ENCODE measurements around the gene ANAPC10.

The ANAPC10 gene

DNA sequence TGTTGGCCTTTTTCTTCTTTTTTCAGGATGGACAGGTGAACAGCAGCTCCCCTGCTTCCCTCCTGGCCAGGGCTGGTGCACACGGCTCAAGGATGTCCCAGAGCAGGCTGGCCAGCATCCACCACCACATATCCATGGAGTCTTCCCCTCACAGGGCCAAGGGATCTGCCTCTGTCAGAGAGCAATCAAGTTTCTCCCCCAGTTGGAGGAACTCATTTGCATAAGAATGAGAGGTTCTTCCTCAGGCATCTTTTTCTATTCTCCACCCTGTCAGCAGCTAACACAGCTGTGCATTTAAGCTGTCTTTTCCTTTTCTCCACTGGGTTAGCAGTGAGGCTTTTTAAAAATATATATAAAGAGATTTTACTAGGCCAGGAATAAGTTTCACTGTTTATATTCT, 143.8 kb downstream of the ANAPC10 start:
- Histone ChIP-seq H3K4me1 (ENCODE audit: insufficient read depth, low read length) (no peaks in the 10 kb centered on the region), H3K9me3 (ENCODE audit: control insufficient read depth, insufficient read depth, low read length) (peaks cover 10% of the 10 kb centered on the region), H3K36me3 (ENCODE audit: insufficient read depth, low read length) (0 out of 2 replicates have a peak, but pooled peaks cover 2% of the 10 kb centered on the region), H3K9ac (ENCODE audit: low read depth, low read length) (no peak overlapping the region)

DNA sequence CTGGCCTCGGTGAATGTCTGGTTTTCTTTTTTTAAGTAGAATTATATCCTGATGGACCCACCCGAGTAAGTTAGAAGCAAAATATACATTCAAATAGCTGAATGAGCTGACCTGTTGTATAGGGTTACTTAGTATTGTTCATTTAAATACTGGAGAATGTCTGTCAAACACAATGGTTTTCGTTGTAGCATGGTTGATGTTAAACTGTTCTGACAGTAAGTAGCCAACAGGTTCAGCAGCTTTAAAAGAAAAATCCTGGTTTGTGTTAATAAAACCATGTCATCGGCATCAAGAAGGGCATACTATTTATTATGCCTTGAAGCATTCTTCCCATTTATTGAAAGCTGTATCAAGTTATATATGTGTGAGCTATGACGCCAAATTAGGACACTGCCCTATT, 149.6 kb downstream of the ANAPC10 start:
- H3K4me1 ChIP-seq (ENCODE audit: insufficient read depth, low read length): no peaks in the 10 kb centered on the region
- no peaks in the 10 kb centered on the region for H3K36me3 ChIP-seq (ENCODE audit: insufficient read depth, low read length)
- no peak overlapping the region for H3K9ac ChIP-seq (ENCODE audit: low read depth, low read length)
- H3K9me3 ChIP-seq (ENCODE audit: control insufficient read depth, insufficient read depth, low read length): peaks cover 5% of the 10 kb centered on the region

DNA sequence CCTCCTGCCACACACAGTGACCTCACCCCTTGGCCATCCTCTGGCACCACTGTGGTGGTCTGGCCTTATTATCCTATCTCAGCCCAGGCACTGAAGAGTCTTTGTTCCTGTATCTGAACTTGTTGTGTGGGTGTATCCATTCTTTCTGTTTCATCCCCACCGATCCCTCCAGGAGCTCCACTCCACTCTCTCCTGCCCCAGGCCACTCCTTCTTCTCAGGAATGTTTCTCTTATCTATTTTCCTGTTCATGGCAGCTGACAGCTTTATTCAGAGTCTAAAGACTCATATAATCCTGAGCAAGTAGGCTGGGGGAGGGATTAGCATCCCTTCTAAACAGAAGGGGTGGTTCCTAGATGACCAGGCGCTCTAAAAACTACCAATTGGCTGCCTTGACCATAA, 150.0 kb downstream of the ANAPC10 start:
- H3K36me3 ChIP-seq (ENCODE audit: insufficient read depth, low read length): no peaks in the 10 kb centered on the region
- H3K4me1 ChIP-seq (ENCODE audit: insufficient read depth, low read length): no peaks in the 10 kb centered on the region
- H3K9me3 ChIP-seq (ENCODE audit: control insufficient read depth, insufficient read depth, low read length): peaks cover 1% of the 10 kb centered on the region
- no peak overlapping the region for H3K9ac ChIP-seq (ENCODE audit: low read depth, low read length)
